T-helper 2 cell treated with Interferon-gamma antibody and Interleukin-4, amounts not matched to agents 100 ng/mL and 5 ng/mL, for 36 hours (primary cell): ENCODE measurements around the gene ENOX2. TPM values are rescaled to one million over a fixed set of nuclear protein-coding genes. Genes with fewer than 3 reads are reported as not detected.
"Not testable (repeated sequence)": the region's sequence is repeated elsewhere in the genome, so short reads cannot be mapped to it uniquely, and the experiment has no call there.

ENCODE experiments used
- intact Hi-C: fragments of 100-400 bp; cut with micrococcal nuclease; formaldehyde crosslinking; loops from one replicate; pipeline ENCODE4 v1.15.1; 2023
- total RNA-seq: library from RNA; stranded (reverse); gene quantifications from 2 replicates; pipeline ENCODE4 v1.2.3, GENCODE V29; 2022

ENOX2 gene
- total RNA-seq, 1 donor from 2014 or later: 13.9 TPM

- intact Hi-C loops: no loop called here
Observed at GRCh38 chrX:130769835-130770234, 133.2 kb downstream of the ENOX2 start.

GRCh38 chrX:130758072-130758471 is 144.9 kb downstream of the ENOX2 start:
- intact Hi-C loops: no loop called here

- intact Hi-C loops: no loop called here
Observed at GRCh38 chrX:130756233-130756632, 146.8 kb downstream of the ENOX2 start.

GRCh38 chrX:130754353-130754752 is 148.7 kb downstream of the ENOX2 start:
- intact Hi-C loops: no loop called here

GRCh38 chrX:130746709-130747342 is 156.2 kb downstream of the ENOX2 start:
- intact Hi-C loops: no loop called here

- intact Hi-C loops: no loop called here
Observed at GRCh38 chrX:130746077-130746476, 156.9 kb downstream of the ENOX2 start.

- intact Hi-C loops: no loop called here
Observed at GRCh38 chrX:130741584-130741983, 161.4 kb downstream of the ENOX2 start.

GRCh38 chrX:130741151-130741550 is 161.9 kb downstream of the ENOX2 start:
- intact Hi-C loops: no loop called here

- intact Hi-C loops: no loop called here
Observed at GRCh38 chrX:130738638-130739195, 164.3 kb downstream of the ENOX2 start.

- intact Hi-C loops: no loop called here
Observed at GRCh38 chrX:130734713-130735112, 168.3 kb downstream of the ENOX2 start.

- intact Hi-C loops: no loop called here
Observed at GRCh38 chrX:130728208-130728607, 174.8 kb downstream of the ENOX2 start.

- intact Hi-C loops: no loop called here
Observed at GRCh38 chrX:130726661-130727060, 176.3 kb downstream of the ENOX2 start.

- intact Hi-C loops: no loop called here
Observed at GRCh38 chrX:130725519-130725918, 177.5 kb downstream of the ENOX2 start.

- intact Hi-C loops: no loop called here
Observed at GRCh38 chrX:130719413-130719812, 183.6 kb downstream of the ENOX2 start.

- intact Hi-C loops: no loop called here
Observed at GRCh38 chrX:130718137-130718536, 184.9 kb downstream of the ENOX2 start.

- intact Hi-C loops: no loop called here
Observed at GRCh38 chrX:130716781-130717413, 186.1 kb downstream of the ENOX2 start.

GRCh38 chrX:130716346-130716745 is 186.7 kb downstream of the ENOX2 start:
- intact Hi-C loops: no loop called here

GRCh38 chrX:130715299-130715698 is 187.7 kb downstream of the ENOX2 start:
- intact Hi-C loops: no loop called here

GRCh38 chrX:130714665-130715064 is 188.3 kb downstream of the ENOX2 start:
- intact Hi-C loops: no loop called here

- intact Hi-C loops: no loop called here
Observed at GRCh38 chrX:130714135-130714534, 188.9 kb downstream of the ENOX2 start.

GRCh38 chrX:130709178-130709577 is 193.8 kb downstream of the ENOX2 start:
- intact Hi-C loops: not testable (repeated sequence)

GRCh38 chrX:130705591-130705990 is 197.4 kb downstream of the ENOX2 start:
- intact Hi-C loops: no loop called here
